Suprapubic skin (tissue), 4 donors: ENCODE measurements around the gene TRIM69.

Experiments
- EP300 ChIP-seq: sonication (generic); formaldehyde crosslinking; IDR thresholded peaks from one replicate; pipeline ENCODE4 v1.6.1; 2017; ENCODE audit warnings: antibody characterized with exemption
- POLR2A ChIP-seq, 2 donors: fragments of 450-650 bp; IDR thresholded peaks; one replicate each; pipeline ENCODE4 v1.6.1; 2017; ENCODE audit warnings: antibody characterized with exemption in 2 of 2, mild to moderate bottlenecking in 2 of 2, moderate library complexity in 2 of 2
- POLR2AphosphoS5 ChIP-seq, 3 donors: sonication (generic); formaldehyde crosslinking; IDR thresholded peaks; one replicate each; pipeline ENCODE4 v1.6.1; 2017; ENCODE audit warnings: antibody characterized with exemption in 3 of 3
- TF ChIP-seq, protein P1 (sequence below), 2 donors: fragments of 200-600 bp in 1 of 2; fragments of 450-650 bp in 1 of 2; sonication (generic) in 1 of 2; IDR thresholded peaks; one replicate each; pipeline ENCODE4 v1.5.1; 2016 to 2019; ENCODE audit warnings: antibody characterized with exemption in 2 of 2, mild to moderate bottlenecking in 1 of 2, moderate library complexity in 1 of 2

DNA sequence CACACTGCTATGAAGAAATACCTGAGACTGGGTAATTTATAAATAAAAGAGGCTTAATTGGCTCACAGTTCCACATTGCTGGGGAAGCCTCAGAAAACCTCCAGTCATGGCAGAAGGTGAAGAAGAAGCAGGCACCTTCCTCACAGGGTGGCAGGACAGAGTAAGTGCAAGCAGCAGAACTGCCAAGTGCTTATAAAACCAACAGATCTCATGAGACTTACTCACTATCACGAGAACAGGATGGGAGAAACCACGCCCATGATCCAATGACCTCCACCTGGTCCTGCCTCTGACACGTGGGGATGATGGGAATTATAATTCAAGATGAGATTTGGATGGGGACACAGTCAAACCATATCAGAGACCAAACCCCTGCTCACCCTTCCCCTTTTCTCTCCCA is 75.0 kb downstream of the TRIM69 start:
- TF ChIP-seq, protein P1, sequence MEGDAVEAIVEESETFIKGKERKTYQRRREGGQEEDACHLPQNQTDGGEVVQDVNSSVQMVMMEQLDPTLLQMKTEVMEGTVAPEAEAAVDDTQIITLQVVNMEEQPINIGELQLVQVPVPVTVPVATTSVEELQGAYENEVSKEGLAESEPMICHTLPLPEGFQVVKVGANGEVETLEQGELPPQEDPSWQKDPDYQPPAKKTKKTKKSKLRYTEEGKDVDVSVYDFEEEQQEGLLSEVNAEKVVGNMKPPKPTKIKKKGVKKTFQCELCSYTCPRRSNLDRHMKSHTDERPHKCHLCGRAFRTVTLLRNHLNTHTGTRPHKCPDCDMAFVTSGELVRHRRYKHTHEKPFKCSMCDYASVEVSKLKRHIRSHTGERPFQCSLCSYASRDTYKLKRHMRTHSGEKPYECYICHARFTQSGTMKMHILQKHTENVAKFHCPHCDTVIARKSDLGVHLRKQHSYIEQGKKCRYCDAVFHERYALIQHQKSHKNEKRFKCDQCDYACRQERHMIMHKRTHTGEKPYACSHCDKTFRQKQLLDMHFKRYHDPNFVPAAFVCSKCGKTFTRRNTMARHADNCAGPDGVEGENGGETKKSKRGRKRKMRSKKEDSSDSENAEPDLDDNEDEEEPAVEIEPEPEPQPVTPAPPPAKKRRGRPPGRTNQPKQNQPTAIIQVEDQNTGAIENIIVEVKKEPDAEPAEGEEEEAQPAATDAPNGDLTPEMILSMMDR (IDR thresholded peaks at IDR 0.05): no peak
- TF ChIP-seq POLR2A (IDR thresholded peaks at IDR 0.05) (no peak), POLR2AphosphoS5 (IDR thresholded peaks at IDR 0.05) (no peak), EP300 (no peak)
